Hematopoietic multipotent progenitor cell (in vitro differentiated cells): Measurements from ENCODE around the gene RARG. TPM values are rescaled to one million over a fixed set of nuclear protein-coding genes. Genes with fewer than 3 reads are reported as not detected.
"Not testable (repeated sequence)": the region's sequence is repeated elsewhere in the genome, so short reads cannot be mapped to it uniquely, and the experiment has no call there.

Experiments used
- DNase-seq, 3 donors: peaks; one replicate each; pipeline ENCODE4 v3.0.0-alpha.2; 2011 to 2015; ENCODE audit warnings: low read depth in 2 of 3, low spot score in 2 of 3
- total RNA-seq: library from RNA; depleted of rRNA; stranded (reverse); fragments of >200 nt; gene quantifications from one replicate; pipeline ENCODE4 v1.2.3, GENCODE V29; 2012

Gene RARG
- total RNA-seq, 1 donor = 3.2 TPM

- DNase-seq = no peak
Observed at GRCh38 chr12:53193985-53194716, 37.9 kb downstream of the RARG start.

GRCh38 chr12:53193040-53193439, 39.0 kb downstream of the RARG start:
- no peak for DNase-seq

GRCh38 chr12:53192531-53193021, 39.4 kb downstream of the RARG start:
- no peak for DNase-seq

- DNase-seq = no peak
Observed at GRCh38 chr12:53191885-53192530, 40.0 kb downstream of the RARG start.

- no peak for DNase-seq
Observed at GRCh38 chr12:53191096-53191884, 40.7 kb downstream of the RARG start.

GRCh38 chr12:53190108-53190729, 41.8 kb downstream of the RARG start:
- peak in 1 of 3 donors; percentile 42 for DNase-seq

- DNase-seq = no peak
Observed at GRCh38 chr12:53187145-53187899, 44.7 kb downstream of the RARG start.

- no peak for DNase-seq
Observed at GRCh38 chr12:53186745-53187144, 45.3 kb downstream of the RARG start.

- no peak for DNase-seq
Observed at GRCh38 chr12:53185582-53186153, 46.3 kb downstream of the RARG start.

GRCh38 chr12:53184828-53185227, 47.2 kb downstream of the RARG start:
- no peak for DNase-seq

GRCh38 chr12:53182903-53183302, 49.1 kb downstream of the RARG start:
- no peak for DNase-seq

- no peak for DNase-seq
Observed at GRCh38 chr12:53181935-53182334, 50.1 kb downstream of the RARG start.

- no peak for DNase-seq
Observed at GRCh38 chr12:53180931-53181645, 50.9 kb downstream of the RARG start.

GRCh38 chr12:53180220-53180930, 51.6 kb downstream of the RARG start, which contains the start of the genes CSAD and ZNF740:
Gene CSAD (minus strand): TSS chr12:53180925. CDS start chr12:53173470, 7,455 bp downstream.
Gene ZNF740 (plus strand): TSS chr12:53180722. CDS start chr12:53181984, 1,262 bp downstream.
- peak; percentile 92 to 99 (median 98) for DNase-seq

- no peak for DNase-seq
Observed at GRCh38 chr12:53179687-53180219, 52.3 kb downstream of the RARG start.

GRCh38 chr12:53178803-53179202, 53.2 kb downstream of the RARG start:
- DNase-seq = not testable (repeated sequence)

- DNase-seq = not testable (repeated sequence)
Observed at GRCh38 chr12:53177447-53177846, 54.6 kb downstream of the RARG start.

GRCh38 chr12:53176750-53177149, 55.3 kb downstream of the RARG start:
- DNase-seq = no peak
